Measurements from ENCODE around the gene RXFP3. TPM values are rescaled to one million over a fixed set of nuclear protein-coding genes. Genes with fewer than 3 reads are reported as not detected.

The RXFP3 gene
- total RNA-seq, 1 donor from 2014 or later: not detected

DNA sequence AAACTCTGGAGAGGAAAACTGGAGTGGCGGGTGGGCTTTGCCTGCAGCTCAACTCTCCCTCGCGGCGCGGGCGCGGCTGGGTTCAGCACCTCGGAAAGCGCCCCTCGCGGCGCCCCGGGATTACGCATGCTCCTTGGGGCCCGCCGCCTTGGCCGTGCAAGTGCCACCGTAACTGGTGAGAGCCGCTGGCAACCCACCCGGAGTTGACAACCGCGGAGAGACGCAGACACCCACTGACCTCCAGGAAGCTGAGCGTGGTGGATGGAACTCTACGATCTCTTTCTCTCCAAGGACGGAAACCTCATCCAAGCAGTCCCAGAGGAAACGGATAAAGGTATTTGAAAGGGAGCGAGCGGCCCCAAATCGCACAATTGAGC, 194 bp upstream of the RXFP3 start:
- Mint-ChIP-seq H3K27ac (no peak overlapping the region), H3K36me3 (ENCODE audit: insufficient read depth) (no peaks in the 10 kb centered on the region), H3K4me1 (ENCODE audit: low read depth) (no peaks in the 10 kb centered on the region), H3K9me3 (ENCODE audit: low read depth) (no peaks in the 10 kb centered on the region), H3K27me3 (peaks cover 30% of the 10 kb centered on the region), H3K4me3 (ENCODE audit: low read depth) (peak overlapping the region; percentile 74)
- peak; percentile 88 for DNase-seq (ENCODE audit: low spot score, unreplicated experiment)
- TF ChIP-seq, protein P1, sequence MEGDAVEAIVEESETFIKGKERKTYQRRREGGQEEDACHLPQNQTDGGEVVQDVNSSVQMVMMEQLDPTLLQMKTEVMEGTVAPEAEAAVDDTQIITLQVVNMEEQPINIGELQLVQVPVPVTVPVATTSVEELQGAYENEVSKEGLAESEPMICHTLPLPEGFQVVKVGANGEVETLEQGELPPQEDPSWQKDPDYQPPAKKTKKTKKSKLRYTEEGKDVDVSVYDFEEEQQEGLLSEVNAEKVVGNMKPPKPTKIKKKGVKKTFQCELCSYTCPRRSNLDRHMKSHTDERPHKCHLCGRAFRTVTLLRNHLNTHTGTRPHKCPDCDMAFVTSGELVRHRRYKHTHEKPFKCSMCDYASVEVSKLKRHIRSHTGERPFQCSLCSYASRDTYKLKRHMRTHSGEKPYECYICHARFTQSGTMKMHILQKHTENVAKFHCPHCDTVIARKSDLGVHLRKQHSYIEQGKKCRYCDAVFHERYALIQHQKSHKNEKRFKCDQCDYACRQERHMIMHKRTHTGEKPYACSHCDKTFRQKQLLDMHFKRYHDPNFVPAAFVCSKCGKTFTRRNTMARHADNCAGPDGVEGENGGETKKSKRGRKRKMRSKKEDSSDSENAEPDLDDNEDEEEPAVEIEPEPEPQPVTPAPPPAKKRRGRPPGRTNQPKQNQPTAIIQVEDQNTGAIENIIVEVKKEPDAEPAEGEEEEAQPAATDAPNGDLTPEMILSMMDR (IDR thresholded peaks at IDR 0.05; ENCODE audit: unreplicated experiment): peak; percentile 37

DNA sequence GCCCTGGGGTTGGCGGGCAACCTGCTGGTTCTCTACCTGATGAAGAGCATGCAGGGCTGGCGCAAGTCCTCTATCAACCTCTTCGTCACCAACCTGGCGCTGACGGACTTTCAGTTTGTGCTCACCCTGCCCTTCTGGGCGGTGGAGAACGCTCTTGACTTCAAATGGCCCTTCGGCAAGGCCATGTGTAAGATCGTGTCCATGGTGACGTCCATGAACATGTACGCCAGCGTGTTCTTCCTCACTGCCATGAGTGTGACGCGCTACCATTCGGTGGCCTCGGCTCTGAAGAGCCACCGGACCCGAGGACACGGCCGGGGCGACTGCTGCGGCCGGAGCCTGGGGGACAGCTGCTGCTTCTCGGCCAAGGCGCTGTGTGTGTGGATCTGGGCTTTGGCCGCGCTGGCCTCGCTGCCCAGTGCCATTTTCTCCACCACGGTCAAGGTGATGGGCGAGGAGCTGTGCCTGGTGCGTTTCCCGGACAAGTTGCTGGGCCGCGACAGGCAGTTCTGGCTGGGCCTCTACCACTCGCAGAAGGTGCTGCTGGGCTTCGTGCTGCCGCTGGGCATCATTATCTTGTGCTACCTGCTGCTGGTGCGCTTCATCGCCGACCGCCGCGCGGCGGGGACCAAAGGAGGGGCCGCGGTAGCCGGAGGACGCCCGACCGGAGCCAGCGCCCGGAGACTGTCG, 976 bp downstream of the RXFP3 start:
- no peak overlapping the region for H3K27ac Mint-ChIP-seq
- no peak for DNase-seq (ENCODE audit: low spot score, unreplicated experiment)
- H3K4me3 Mint-ChIP-seq (ENCODE audit: low read depth): no peak overlapping the region
- TF ChIP-seq, protein P1 (IDR thresholded peaks at IDR 0.05; ENCODE audit: unreplicated experiment): no peak
- no peaks in the 10 kb centered on the region for H3K4me1 Mint-ChIP-seq (ENCODE audit: low read depth)
- no peaks in the 10 kb centered on the region for H3K36me3 Mint-ChIP-seq (ENCODE audit: insufficient read depth)
- H3K27me3 Mint-ChIP-seq: peaks cover 34% of the 10 kb centered on the region
- H3K9me3 Mint-ChIP-seq (ENCODE audit: low read depth): no peaks in the 10 kb centered on the region

DNA sequence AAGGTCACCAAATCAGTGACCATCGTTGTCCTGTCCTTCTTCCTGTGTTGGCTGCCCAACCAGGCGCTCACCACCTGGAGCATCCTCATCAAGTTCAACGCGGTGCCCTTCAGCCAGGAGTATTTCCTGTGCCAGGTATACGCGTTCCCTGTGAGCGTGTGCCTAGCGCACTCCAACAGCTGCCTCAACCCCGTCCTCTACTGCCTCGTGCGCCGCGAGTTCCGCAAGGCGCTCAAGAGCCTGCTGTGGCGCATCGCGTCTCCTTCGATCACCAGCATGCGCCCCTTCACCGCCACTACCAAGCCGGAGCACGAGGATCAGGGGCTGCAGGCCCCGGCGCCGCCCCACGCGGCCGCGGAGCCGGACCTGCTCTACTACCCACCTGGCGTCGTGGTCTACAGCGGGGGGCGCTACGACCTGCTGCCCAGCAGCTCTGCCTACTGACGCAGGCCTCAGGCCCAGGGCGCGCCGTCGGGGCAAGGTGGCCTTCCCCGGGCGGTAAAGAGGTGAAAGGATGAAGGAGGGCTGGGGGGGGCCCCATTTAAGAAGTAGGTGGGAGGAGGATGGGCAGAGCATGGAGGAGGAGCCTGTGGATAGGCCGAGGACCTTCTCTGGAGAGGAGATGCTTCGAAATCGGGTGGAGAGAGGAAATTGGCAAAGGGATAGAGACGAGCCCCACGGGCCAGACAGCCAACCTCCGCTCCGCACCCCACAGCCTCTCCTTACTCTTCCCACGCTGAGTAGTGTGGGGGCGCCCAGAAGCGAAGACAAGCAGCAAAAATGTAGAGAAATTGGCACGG, 1.7 kb downstream of the RXFP3 start:
- TF ChIP-seq, protein P1 (IDR thresholded peaks at IDR 0.05; ENCODE audit: unreplicated experiment): no peak
- no peak overlapping the region for H3K4me3 Mint-ChIP-seq (ENCODE audit: low read depth)
- H3K36me3 Mint-ChIP-seq (ENCODE audit: insufficient read depth): no peaks in the 10 kb centered on the region
- H3K27ac Mint-ChIP-seq: no peak overlapping the region
- H3K9me3 Mint-ChIP-seq (ENCODE audit: low read depth): no peaks in the 10 kb centered on the region
- DNase-seq (ENCODE audit: low spot score, unreplicated experiment): no peak
- peaks cover 37% of the 10 kb centered on the region for H3K27me3 Mint-ChIP-seq
- H3K4me1 Mint-ChIP-seq (ENCODE audit: low read depth): no peaks in the 10 kb centered on the region

DNA sequence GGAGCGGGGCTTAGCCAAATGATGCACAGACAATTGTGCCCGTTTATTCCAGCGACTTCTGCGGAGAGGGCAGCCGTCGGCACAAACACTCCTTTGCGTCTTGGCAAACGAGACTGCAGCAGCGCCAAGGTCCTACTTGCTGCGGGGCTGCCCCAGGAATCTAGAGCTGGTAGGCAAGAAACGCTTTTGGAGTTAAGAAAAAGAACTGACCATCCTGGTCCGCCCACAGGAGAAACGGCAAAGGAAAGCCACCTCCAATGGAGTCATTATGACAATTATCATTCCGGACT, 2.3 kb downstream of the RXFP3 start:
- Mint-ChIP-seq H3K27ac (no peak overlapping the region), H3K4me1 (ENCODE audit: low read depth) (no peaks in the 10 kb centered on the region), H3K9me3 (ENCODE audit: low read depth) (no peaks in the 10 kb centered on the region), H3K36me3 (ENCODE audit: insufficient read depth) (no peaks in the 10 kb centered on the region), H3K4me3 (ENCODE audit: low read depth) (no peak overlapping the region), H3K27me3 (peaks cover 37% of the 10 kb centered on the region)
- no peak for DNase-seq (ENCODE audit: low spot score, unreplicated experiment)
- TF ChIP-seq, protein P1 (IDR thresholded peaks at IDR 0.05; ENCODE audit: unreplicated experiment): no peak

DNA sequence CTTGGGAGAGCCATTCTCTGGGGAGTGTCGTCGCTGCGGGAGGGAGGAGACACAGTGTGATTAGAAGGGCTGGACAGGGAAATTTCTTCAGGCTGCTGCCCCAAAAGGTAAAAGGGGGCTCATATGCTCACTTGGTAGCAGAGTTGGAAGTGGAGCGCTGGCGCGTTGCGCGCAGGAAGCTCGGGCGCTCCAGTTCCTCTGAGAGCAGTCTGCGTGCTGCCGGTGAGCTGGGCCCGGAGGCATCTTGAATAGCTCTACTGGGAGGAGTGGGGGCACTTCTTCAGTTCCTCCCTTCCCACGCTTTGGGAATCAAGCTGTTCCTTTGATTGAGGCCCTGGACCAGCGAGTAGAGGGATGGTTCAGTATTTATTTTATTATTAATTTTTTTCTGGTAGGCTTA, 2.7 kb downstream of the RXFP3 start:
- no peak overlapping the region for H3K4me3 Mint-ChIP-seq (ENCODE audit: low read depth)
- H3K27ac Mint-ChIP-seq: no peak overlapping the region
- H3K36me3 Mint-ChIP-seq (ENCODE audit: insufficient read depth): no peaks in the 10 kb centered on the region
- TF ChIP-seq, protein P1 (IDR thresholded peaks at IDR 0.05; ENCODE audit: unreplicated experiment): no peak
- no peaks in the 10 kb centered on the region for H3K9me3 Mint-ChIP-seq (ENCODE audit: low read depth)
- H3K4me1 Mint-ChIP-seq (ENCODE audit: low read depth): no peaks in the 10 kb centered on the region
- DNase-seq (ENCODE audit: low spot score, unreplicated experiment): no peak
- peaks cover 37% of the 10 kb centered on the region for H3K27me3 Mint-ChIP-seq
